HL-60/S4 (cell line): Measurements from ENCODE around the gene SDHA.
"Not testable (repeated sequence)": the region's sequence is repeated elsewhere in the genome, so short reads cannot be mapped to it uniquely, and the experiment has no call there.

Experiments
- in situ Hi-C: fragments of 300-500 bp; cut with MboI; formaldehyde crosslinking; loops from 2 replicates; pipeline ENCODE4 v1.14.3; 2022; ENCODE audit warnings: low sequenced_read_pairs

SDHA gene

DNA sequence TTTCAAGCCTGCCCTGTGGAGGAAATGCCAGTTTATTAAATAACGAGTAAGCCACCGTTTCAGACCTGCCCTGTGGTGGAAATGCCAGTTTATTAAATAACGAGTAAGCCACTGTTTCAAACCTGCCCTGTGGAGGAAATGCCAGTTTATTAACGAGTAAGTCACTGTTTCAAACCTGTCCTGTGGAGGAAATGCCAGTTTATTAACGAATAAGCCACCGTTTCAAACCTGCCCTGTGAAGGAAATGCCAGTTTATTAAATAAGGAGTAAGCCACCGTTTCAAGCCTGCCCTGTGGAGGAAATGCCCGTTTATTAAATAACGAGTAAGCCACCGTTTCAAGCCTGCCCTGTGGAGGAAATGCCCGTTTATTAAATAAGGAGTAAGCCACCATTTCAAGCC is 33.9 kb downstream of the SDHA start:
- in situ Hi-C loops: not testable (repeated sequence)

DNA sequence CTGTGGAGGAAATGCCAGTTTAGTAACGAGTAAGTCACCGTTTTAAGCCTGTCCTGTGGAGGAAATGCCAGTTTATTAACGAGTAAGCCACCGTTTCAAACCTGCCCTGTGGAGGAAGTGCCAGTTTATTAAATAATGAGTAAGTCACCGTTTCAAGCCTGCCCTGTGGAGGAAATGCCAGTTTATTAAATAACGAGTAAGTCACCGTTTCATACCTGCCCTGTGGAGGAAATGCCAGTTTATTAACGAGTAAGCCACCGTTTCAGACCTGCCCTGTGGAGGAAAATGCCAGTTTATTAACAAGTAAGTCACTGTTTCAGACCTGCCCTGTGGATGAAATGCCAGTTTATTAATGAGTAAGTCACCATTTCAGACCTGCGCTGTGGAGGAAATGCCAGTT is 34.4 kb downstream of the SDHA start:
- in situ Hi-C loops: no loop called here

DNA sequence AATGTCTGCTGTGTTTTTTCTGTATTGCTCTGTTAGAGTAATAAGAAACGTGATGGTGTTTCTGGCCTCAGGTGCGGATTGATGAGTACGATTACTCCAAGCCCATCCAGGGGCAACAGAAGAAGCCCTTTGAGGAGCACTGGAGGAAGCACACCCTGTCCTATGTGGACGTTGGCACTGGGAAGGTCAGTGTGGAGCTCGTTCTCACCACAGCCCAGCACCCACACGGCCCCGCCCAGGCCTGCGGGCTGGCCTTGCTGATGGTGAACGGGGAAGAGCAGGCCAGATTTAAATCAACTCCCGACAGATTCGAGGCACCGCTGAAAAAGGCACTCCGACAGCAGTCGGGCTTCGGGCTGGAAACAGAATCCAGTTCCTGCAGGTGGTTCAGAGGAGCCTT is 36.2 kb downstream of the SDHA start:
- in situ Hi-C loops: not testable (repeated sequence)

DNA sequence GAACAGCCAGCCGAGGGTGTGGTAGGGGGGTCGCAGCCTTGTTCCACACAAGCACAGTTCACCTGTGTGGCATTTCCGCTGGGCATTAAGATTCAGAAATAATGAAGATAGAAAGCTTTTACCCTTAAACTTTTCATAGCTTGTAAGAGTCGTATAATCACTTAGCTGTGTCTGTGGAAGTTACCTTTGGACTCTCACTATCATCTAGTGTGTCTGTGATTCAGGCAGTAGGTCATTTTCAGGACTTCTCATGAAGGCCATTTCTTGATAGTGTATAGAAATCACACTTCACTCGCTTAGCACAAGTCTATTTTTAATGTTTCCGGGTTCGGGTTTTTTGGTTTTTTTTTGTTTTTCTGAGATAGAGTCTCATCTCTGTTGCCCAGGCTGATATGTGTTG is 37.0 kb downstream of the SDHA start:
- in situ Hi-C loops: not testable (repeated sequence)

DNA sequence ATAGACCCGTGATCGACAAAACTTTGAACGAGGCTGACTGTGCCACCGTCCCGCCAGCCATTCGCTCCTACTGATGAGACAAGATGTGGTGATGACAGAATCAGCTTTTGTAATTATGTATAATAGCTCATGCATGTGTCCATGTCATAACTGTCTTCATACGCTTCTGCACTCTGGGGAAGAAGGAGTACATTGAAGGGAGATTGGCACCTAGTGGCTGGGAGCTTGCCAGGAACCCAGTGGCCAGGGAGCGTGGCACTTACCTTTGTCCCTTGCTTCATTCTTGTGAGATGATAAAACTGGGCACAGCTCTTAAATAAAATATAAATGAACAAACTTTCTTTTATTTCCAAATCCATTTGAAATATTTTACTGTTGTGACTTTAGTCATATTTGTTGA is 38.2 kb downstream of the SDHA start:
- in situ Hi-C loops: not testable (repeated sequence)

DNA sequence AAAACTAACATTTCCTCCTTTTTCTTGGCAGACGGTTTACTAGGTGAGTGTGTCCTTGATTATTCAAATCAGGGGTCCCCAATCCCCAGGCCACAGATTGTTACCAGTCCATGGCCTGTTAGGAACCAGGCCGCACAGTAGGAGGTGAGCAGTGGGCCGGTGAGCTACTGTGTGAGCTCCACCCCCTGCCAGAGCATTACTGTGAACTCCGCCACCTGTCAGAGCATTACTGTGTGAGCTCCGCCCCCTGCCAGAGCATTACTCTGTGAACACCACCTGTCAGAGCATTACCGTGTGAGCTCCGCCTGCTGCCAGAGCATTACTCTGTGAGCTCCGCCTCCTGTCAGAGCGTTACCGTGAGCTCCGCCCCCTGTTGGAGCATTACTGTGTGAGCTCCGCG is 39.0 kb downstream of the SDHA start:
- in situ Hi-C loops: no loop called here

DNA sequence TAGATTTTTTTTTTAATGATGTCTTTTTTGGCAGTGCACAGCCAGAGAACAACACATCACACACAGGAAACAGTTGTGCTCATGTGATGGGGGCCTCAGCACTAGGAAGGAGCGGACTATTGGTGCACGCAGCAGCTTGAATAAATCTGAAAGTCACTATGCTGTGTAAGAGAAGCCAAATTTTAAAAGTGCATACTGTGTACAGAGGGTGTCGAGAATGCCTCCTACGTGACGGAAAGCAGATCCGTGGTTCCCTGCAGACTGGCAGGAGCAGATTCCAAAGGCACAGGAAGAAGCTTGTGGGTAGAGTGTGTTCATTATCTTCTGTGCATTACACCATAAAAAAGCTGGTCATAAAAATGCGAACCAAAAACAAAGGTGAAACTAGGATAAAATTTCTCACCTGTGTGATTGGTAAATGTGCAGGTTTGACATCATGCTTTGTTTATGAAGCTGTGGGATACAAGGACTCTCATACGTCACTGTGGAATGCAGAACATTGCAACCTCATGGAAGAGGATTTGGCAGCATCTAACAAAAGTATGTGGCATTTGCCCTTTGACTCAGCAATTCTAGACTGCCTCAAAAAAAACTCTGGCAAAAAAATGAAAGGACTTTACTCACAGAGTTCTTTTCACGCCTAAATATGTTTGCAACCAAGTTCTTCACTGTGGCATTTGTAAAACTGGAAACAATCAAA is 45.3 kb downstream of the SDHA start:
- in situ Hi-C loops: not testable (repeated sequence)

DNA sequence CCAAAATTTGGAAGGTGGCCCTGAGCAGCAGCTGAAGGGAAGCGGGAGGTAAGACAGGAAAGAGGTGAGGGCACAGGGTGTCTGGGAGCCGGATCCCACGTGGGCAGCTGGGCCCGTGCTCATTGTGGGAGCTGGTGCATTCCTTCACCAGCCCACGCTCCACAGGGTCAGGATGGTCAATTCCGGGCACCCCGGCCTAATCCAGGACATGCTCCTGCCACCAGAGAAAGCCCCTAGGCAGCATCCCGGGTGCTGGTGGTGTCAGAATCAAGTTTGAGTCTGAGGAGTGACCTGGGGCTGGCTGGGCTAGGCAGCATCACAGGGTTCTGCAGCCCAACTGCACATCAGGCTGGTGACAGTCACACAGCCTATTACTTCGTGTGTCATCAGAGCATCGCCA is 46.2 kb downstream of the SDHA start:
- in situ Hi-C loops: no loop called here

DNA sequence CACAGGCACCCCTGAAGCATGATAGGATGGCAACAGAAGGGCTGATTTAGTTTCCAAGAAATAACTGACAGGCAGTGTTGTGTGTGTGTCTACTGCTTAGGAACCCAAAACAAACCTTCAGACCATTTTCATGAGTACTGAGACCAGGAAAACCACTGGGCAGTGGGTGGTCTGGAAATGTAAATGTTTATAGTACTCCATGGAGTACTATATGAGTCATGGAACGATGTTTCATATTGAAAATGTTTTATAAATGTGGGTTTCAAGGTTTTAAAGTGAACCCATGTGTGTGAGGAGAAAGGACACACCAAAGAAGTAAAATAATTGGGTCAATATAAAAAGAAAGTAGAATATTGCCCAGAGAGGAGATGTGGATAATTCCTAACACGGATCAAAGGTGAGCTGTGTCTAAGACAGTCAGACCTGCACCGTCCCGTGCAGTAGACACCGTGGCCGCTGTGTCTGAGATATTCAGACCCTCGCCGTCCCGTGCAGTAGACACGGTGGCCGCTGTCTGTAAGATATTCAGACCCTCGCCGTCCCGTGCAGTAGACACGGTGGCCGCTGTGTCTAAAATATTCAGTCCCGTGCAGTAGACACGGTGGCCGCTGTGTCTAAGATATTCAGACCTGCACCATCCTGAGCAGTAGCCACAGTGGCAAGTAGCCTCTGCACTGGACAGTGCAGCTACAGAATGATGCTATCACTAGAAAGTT is 48.3 kb downstream of the SDHA start:
- in situ Hi-C loops: not testable (repeated sequence)

DNA sequence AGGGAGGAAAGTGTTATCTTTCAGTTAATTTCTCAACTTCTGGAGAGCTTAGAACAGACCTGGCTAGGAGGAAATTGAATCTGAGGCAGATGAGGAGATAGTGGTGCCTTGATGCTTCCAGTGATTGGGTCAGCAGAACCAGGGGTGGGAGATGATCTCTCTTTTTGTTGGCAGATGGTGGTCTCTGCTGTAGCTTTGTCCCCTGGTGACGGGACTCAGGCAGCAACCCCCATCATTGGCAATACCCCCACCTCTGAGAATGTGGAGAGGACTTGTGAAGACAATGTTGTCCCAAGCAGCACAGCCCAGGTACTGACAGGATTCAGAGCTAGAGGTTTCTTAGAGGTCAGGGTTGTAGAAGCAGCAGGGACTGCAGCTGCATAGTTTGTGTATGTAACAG is 49.6 kb downstream of the SDHA start:
- in situ Hi-C loops: no loop called here

DNA sequence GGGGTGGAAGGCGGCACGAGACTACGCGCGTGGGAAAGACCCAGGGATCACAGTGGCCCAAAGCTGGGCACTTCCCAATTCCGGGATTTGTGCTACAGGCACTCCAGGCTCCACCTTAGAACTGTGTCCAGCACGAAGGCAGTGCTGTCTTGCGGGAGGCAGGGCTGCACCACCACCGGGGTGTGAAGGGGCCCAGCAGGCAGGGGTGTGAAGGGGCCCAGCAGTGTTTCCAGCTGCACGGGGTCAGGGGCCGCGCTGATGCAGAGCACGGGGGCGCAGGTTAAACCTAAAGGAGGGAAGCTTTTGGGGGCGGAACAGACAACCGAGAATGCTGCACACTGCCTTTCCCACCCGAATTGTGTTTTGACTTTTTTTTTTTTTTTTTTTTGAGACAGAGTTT is 52.2 kb downstream of the SDHA start:
- in situ Hi-C loops: no loop called here

DNA sequence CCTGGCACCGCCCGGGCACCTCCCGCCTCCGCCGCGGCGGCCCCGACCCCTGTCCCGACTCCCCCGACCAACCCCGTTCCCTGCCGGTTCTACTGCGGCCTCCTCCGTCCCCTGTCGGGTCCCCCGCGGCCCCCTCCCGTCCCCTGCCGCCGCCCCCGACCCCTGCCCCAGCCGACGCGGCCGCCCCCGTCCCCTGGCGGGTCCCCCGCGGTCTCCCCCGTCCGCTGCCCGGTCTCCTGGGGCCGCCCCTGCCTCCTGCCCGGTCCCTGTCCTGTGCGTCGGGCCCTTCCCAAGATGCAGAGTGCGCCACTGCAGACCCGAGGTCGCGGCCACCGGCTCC is 53.7 kb downstream of the SDHA start:
- in situ Hi-C loops: not testable (repeated sequence)

DNA sequence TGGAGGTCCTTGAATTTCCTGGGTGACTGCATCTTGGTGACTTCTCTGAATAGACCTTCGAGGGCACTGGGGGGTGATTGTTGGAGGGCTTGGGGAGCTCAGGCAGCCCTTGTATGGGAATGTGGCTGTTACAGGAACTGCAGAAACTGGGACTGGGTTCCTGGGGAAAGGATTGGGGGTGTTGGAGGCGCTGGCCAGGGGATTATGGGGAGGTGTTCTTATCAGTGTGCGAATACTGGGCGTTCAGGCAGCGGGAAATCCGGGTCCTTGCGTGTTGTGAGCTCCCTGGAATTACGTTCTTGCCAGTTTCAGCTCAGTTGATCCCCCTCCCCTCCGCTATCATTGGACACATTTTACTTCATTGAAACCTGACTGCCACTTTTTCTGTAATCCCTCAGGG is 55.0 kb downstream of the SDHA start:
- in situ Hi-C loops: not testable (repeated sequence)

DNA sequence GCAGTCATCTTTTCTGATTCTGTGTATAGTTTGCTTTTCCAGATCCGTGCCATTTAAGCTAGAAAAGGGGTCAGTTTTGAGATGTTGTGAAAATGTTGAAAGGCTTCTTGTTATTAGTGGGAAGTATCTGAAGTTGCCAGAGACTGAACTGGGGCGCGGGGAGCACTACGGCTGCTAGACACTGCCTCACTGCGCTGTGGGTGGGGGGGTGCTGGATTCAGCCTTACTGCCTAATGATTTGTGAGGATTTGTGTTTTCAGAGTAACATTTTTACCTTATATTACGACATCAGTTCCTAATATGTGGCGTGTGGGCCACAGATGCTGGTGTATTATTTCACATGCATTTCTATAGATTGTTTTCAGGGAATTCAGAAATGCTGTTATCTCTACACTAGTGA is 55.4 kb downstream of the SDHA start:
- in situ Hi-C loops: not testable (repeated sequence)

DNA sequence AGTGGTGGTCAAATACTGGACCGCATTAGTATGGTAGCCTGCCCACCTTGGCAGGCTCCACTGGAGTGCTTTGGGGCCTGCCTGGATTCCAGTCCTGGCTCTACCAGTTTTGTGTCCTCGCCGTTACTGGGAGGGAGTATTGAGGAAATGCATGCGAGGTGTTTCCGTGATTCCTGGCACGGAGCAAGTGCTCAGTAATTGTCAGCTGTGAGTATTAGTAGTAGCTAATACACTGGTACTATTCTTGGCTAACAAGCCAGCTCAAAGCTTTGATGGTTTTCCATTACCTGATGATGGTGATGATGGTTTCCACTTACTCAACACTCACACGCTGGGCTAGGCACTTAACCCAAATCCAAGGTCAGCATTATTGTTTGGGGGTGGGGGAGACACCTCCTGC is 56.2 kb downstream of the SDHA start:
- in situ Hi-C loops: not testable (repeated sequence)

DNA sequence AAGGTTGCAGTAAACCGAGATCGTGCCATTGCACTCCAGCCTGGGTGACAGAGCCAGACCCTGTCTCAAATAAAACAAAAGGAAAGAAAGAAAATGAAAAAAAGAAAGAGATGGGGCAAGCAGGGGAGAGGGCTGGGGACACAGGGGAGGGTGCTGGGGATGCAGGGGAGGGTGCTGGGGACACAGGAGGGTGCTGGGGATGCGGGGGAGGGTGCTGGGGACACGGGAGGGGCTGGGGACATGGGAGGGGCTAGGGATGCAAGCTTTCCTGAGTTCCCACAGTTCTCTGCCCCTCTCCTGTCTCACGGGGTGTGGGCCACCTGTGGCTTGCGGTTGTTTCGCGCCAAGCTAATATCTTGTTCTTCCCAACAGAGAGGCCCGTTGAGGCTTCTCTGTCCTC is 60.5 kb downstream of the SDHA start:
- in situ Hi-C loops: no loop called here

DNA sequence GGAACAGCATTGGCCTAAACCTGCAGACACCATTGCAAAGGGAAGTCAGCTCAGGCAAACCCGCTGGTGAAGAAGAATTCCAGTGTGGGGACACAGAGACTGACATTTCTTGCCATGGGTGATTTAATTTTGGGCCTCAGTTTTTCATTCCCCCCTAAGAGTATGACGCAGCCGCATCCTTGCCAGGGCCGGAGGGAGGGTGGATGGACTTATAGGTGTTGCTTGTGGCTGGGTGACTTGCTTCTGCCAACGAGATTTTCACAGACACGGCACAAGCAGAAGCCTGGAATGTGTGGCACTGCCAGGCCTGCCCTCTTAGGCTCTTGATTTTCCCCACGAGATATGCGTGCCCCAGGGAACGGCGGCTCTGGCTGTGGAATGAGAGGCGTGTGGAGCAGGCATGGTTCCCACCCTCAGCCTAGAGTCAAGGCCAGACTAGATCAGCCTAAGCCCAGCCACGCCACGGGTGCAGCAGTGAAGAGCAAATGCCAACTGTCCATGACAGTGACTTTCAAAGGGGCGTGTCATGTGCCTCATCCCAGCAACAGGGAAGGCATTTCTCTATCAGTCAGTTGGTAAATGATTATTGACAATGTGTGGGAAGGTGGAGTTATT is 61.0 kb downstream of the SDHA start:
- in situ Hi-C loops: not testable (repeated sequence)

DNA sequence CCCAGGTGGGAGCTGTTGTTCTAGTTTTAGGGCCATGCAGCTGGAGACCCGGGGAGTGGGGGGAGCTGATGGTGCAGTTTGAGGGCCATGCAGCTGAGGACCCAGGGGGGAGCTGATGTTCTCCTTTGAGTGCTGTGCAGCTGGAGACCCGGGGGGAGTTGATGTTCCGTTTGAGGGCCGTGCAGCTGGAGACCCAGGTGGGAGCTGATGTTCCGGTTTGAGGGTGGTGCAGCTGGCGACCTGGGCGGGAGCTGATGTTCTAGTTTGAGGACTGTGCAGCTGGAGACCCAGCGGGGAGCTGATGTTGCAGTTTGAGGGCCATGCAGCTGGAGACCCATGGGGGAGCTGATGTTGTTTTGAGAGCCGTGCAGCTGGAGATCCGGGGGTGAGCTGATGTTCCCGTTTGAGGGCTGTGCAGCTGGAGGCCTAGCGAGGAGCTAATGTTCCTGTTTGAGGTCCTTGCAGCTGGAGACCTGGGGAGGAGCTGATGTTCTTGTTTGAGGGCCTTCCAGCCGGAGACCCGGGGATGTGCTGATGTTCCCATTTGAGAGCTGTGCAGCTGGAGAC is 68.0 kb downstream of the SDHA start:
- in situ Hi-C loops: no loop called here

DNA sequence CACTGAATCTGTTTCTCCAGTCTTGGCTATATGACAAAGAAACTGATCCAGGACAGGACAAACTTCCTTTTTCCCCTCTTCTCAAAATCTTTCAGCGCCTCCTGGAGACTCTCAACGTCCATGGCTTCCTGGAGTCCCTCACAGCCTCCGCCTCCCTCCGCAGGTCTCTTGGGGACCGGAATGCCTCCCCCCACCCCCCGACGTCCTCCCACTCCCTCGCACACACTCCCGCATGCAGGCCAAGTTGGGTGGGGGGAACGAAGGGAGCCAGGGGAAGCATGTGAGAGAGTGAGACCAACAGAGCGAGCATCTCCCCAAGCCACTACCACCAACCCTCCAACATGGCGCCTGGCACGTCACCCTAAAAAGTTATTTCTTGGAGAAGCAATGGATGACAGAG is 72.1 kb downstream of the SDHA start:
- in situ Hi-C loops: not testable (repeated sequence)

DNA sequence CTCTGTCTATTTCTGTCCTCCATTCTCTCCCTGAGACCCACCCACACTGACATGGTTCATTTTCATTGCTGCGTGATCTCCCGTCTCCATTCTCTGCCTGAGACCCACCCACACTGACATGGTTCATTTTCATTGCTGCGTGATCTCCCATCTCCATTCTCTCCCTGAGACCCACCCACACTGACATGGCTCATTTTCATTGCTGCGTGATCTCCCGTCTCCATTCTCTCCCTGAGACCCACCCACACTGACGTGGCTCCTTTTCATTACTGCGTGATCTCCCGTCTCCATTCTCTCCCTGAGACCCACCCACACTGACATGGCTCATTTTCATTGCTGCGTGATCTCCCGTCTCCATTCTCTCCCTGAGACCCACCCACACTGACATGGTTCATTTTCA is 73.2 kb downstream of the SDHA start:
- in situ Hi-C loops: not testable (repeated sequence)

DNA sequence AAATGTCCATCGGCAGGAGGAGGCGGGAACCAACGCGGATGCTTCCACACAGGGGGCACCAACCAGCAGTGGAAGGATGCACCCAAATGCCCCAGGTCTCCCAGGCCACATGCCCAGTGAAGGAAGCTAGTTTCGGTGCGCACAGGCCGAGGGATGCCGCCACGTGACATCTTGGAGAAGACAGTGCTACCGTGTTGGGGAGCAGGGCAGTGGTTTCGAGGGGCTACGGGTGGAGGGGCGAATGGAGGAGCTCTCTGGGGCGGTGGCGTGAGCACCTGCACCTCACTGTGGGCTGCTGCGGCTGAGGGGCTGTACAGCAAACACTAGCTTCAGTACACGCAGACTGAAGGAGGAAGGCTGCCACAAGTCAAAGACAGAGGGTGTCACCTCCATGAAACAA is 76.7 kb downstream of the SDHA start:
- in situ Hi-C loops: not testable (repeated sequence)

DNA sequence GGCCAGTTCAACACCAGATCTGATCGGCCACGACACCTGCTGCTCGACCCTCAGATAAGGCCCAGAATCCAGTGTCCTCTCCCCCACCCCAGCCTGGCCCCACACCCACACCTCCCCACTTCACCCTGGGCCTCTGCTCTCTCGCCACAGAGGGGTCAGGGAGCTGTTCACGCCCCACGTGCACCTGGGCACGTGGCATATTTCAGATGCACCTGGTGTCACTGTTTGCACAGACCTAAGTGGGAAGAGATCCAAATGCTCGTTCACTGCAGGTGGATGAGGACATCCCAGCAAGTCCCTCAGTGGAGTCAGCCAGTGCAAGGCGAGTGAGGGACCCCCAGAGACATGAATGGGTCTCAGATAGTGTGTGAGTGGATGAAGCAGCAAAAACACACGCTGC is 78.1 kb downstream of the SDHA start:
- in situ Hi-C loops: not testable (repeated sequence)
